HEK293 (cell line): Measurements from ENCODE around the gene UBE2D3.
A peak's percentile ranks its signal among the peaks of the same experiment; 100 is the strongest.

Source experiments
- CTCF ChIA-PET: fragments of 350-600 bp; formaldehyde crosslinking; extraction: SDS; loops from one replicate; lab custom pipeline; 2021; ENCODE audit warnings: antibody characterized with exemption; lab: Yijun Ruan, JAX
- POLR2A ChIA-PET: fragments of 300-600 bp; formaldehyde crosslinking; extraction: SDS; loops from one replicate; lab custom pipeline; 2020; ENCODE audit warnings: antibody characterized with exemption, inconsistent platforms; lab: Yijun Ruan, JAX
- H3K27ac ChIP-seq: fragments of 200-500 bp; sonication (Bioruptor generic); 2 replicates; pipeline ENCODE4 v1.5.1; 2014; ENCODE audit warnings: low read depth, low read length, control low read depth, inconsistent platforms; ENCODE audit errors: extremely low read depth
- H3K36me3 ChIP-seq, 2 experiments: fragments of 200-500 bp in 1 of 2; sonication (Bioruptor generic) in 1 of 2; 1 replicate in 1 of 2; 2 replicates in 1 of 2; pipeline ENCODE4 v1.5.1; 2014 to 2017; ENCODE audit warnings: inconsistent platforms in 2 of 2, low read length in 2 of 2; ENCODE audit not compliant: control insufficient read depth in 2 of 2, insufficient read depth in 1 of 2
- H3K4me1 ChIP-seq: fragments of 200-500 bp; sonication (Bioruptor generic); 2 replicates; pipeline ENCODE4 v1.5.1; 2014; ENCODE audit warnings: mild to moderate bottlenecking, low read length, inconsistent platforms; ENCODE audit not compliant: control insufficient read depth, insufficient read depth
- H3K4me3 ChIP-seq: 2 replicates; pipeline ENCODE4 v1.5.1; 2011; ENCODE audit warnings: low read depth, mild to moderate bottlenecking, control low read depth, low read length, moderate library complexity
- H3K9me3 ChIP-seq: fragments of 200-500 bp; sonication (Bioruptor generic); 2 replicates; pipeline ENCODE4 v1.5.1; 2014; ENCODE audit warnings: low read depth, low read length, inconsistent platforms; ENCODE audit not compliant: control insufficient read depth, insufficient read depth
- EGR2 ChIP-seq: fragments of 450-650 bp; formaldehyde crosslinking; IDR thresholded peaks from 2 replicates; pipeline ENCODE4 v1.5.1; 2016; ENCODE audit warnings: low read depth, missing biosample characterization, missing genetic modification characterization
- GLI4 ChIP-seq: fragments of 450-650 bp; formaldehyde crosslinking; IDR thresholded peaks from 2 replicates; pipeline ENCODE4 v1.5.1; 2016; ENCODE audit warnings: missing biosample characterization, missing genetic modification characterization
- KLF7 ChIP-seq: fragments of 450-650 bp; formaldehyde crosslinking; IDR thresholded peaks from 2 replicates; pipeline ENCODE4 v1.5.1; 2016; ENCODE audit warnings: missing biosample characterization, missing genetic modification characterization, borderline replicate concordance
- PRDM1 ChIP-seq: fragments of 450-650 bp; formaldehyde crosslinking; IDR thresholded peaks from 2 replicates; pipeline ENCODE4; 2016; ENCODE audit warnings: missing biosample characterization, missing genetic modification characterization
- SP3 ChIP-seq: fragments of 450-650 bp; formaldehyde crosslinking; IDR thresholded peaks from 2 replicates; pipeline ENCODE4 v1.5.1; 2016; ENCODE audit warnings: missing biosample characterization, missing genetic modification characterization
- YY2 ChIP-seq: fragments of 450-650 bp; formaldehyde crosslinking; IDR thresholded peaks from 2 replicates; pipeline ENCODE4 v1.5.1; 2016; ENCODE audit warnings: missing biosample characterization, missing genetic modification characterization
- ZBTB17 ChIP-seq: fragments of 450-650 bp; formaldehyde crosslinking; IDR thresholded peaks from 2 replicates; pipeline ENCODE4 v1.5.1; 2016; ENCODE audit warnings: missing biosample characterization, missing genetic modification characterization
- ZIC2 ChIP-seq: fragments of 450-650 bp; formaldehyde crosslinking; IDR thresholded peaks from 2 replicates; pipeline ENCODE4 v1.5.1; 2016; ENCODE audit warnings: missing biosample characterization, missing genetic modification characterization
- ZNF175 ChIP-seq: fragments of 450-650 bp; formaldehyde crosslinking; IDR thresholded peaks from 2 replicates; pipeline ENCODE4 v1.5.1; 2016; ENCODE audit warnings: missing biosample characterization, missing genetic modification characterization
- ZNF239 ChIP-seq: fragments of 450-650 bp; formaldehyde crosslinking; IDR thresholded peaks from 2 replicates; pipeline ENCODE4 v1.5.1; 2016; ENCODE audit warnings: missing biosample characterization, missing genetic modification characterization
- ZNF335 ChIP-seq: fragments of 450-650 bp; formaldehyde crosslinking; conservative IDR thresholded peaks from 2 replicates; pipeline ENCODE4 v1.5.1; 2016; ENCODE audit warnings: missing biosample characterization, missing genetic modification characterization
- ZNF341 ChIP-seq: fragments of 450-650 bp; formaldehyde crosslinking; IDR thresholded peaks from 2 replicates; pipeline ENCODE4; 2016; ENCODE audit warnings: low read depth, missing biosample characterization, missing genetic modification characterization
- ZNF354C ChIP-seq: fragments of 450-650 bp; formaldehyde crosslinking; IDR thresholded peaks from 2 replicates; pipeline ENCODE4 v1.5.1; 2016; ENCODE audit warnings: missing biosample characterization, missing genetic modification characterization, low read depth, borderline replicate concordance
- ZNF366 ChIP-seq: fragments of 450-650 bp; formaldehyde crosslinking; conservative IDR thresholded peaks from 2 replicates; pipeline ENCODE4 v1.5.1; 2016; ENCODE audit warnings: missing biosample characterization, missing genetic modification characterization
- ZNF555 ChIP-seq: fragments of 450-650 bp; formaldehyde crosslinking; conservative IDR thresholded peaks from 2 replicates; pipeline ENCODE4 v1.5.1; 2017; ENCODE audit warnings: missing biosample characterization, mild to moderate bottlenecking, missing genetic modification characterization, inconsistent platforms
- ZNF558 ChIP-seq: fragments of 450-650 bp; formaldehyde crosslinking; IDR thresholded peaks from 2 replicates; pipeline ENCODE4 v1.5.1; 2016; ENCODE audit warnings: missing biosample characterization, missing genetic modification characterization
- ZNF561 ChIP-seq: fragments of 450-650 bp; IDR thresholded peaks from 2 replicates; pipeline ENCODE4 v1.5.1; 2018; ENCODE audit warnings: missing biosample characterization, missing genetic modification characterization, borderline replicate concordance
- ZNF596 ChIP-seq: fragments of 450-650 bp; IDR thresholded peaks from 2 replicates; pipeline ENCODE4 v1.5.0; 2018; ENCODE audit warnings: missing biosample characterization, mild to moderate bottlenecking, missing genetic modification characterization, moderate library complexity
- ZNF624 ChIP-seq: fragments of 450-650 bp; formaldehyde crosslinking; IDR thresholded peaks from 2 replicates; pipeline ENCODE4 v1.5.1; 2017; ENCODE audit warnings: missing biosample characterization, missing genetic modification characterization
- ZNF629 ChIP-seq: fragments of 450-650 bp; formaldehyde crosslinking; IDR thresholded peaks from 2 replicates; pipeline ENCODE4 v1.5.1; 2017; ENCODE audit warnings: missing biosample characterization, missing genetic modification characterization
- ZNF658 ChIP-seq: fragments of 450-650 bp; formaldehyde crosslinking; IDR thresholded peaks from 2 replicates; pipeline ENCODE4; 2016; ENCODE audit warnings: missing biosample characterization, missing genetic modification characterization
- ZNF664 ChIP-seq: fragments of 450-650 bp; formaldehyde crosslinking; IDR thresholded peaks from 2 replicates; pipeline ENCODE4 v1.5.1; 2016; ENCODE audit warnings: missing biosample characterization, missing genetic modification characterization
- TF ChIP-seq, protein P1 (sequence below): fragments of 450-650 bp; formaldehyde crosslinking; IDR thresholded peaks from 2 replicates; pipeline ENCODE4 v1.5.1; 2016; ENCODE audit warnings: missing biosample characterization, missing genetic modification characterization
- TF ChIP-seq, protein P2 (sequence below): fragments of 450-650 bp; formaldehyde crosslinking; IDR thresholded peaks from 2 replicates; pipeline ENCODE4; 2016; ENCODE audit warnings: missing biosample characterization, missing genetic modification characterization
- TF ChIP-seq, protein P3 (sequence below): fragments of 450-650 bp; formaldehyde crosslinking; IDR thresholded peaks from 2 replicates; pipeline ENCODE4 v1.5.1; 2016; ENCODE audit warnings: missing biosample characterization, missing genetic modification characterization
- TF ChIP-seq, protein P4 (sequence below): fragments of 450-650 bp; formaldehyde crosslinking; IDR thresholded peaks from 2 replicates; pipeline ENCODE4 v1.5.1; 2016; ENCODE audit warnings: missing biosample characterization, missing genetic modification characterization

UBE2D3 gene

DNA sequence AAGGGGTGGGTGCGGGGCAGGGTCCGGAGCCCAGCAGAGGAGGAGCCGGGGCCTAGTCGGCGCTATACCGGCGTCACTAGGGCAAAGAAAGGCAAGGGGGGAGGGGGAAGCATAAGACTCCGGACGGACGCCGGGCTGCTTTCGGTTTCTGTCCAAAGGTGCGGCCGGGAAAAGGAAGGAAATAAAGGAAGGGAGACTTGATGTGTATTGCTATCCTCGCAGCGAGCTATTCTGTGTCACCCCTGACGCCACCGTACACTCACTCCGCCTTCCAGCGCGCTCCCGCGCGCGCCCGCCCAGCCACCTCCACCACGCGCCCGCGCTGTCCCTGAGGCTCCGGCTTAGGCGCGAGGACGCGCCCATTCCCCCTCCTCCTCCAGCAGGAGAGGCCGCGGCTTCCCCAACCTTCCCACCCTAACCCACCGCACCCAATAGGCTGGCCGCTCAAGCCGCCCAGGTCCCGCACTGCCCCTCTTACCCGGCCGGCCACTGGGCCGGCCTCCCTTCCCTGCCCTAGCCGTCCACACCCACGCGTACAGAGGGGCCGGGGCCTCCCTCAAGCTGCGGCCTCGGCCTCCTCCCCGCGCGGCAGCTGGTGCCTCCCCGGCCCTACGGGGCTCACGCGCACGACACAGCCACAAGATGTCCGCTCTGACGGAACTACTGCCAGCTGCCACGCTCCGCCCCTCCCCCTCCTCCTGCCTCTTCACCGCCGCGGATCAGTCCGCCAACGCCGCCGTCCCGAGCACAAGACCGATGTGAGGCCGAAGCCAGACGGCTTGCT, at the start of gene UBE2D3 (continued):
- peak; percentile 58; the same call in 1 of the 2 replicates for TF ChIP-seq ZNF239 (tag by site-specific recombination)
- TF ChIP-seq ZNF558 (tag by site-specific recombination) = peak; percentile 45; the same call in 1 of the 2 replicates
- TF ChIP-seq ZNF555 (tag by site-specific recombination) = no peak
- no peak for TF ChIP-seq ZNF624 (tag by site-specific recombination)
- TF ChIP-seq ZNF629 (tag by site-specific recombination) = no peak; the same call in 1 of the 2 replicates

DNA sequence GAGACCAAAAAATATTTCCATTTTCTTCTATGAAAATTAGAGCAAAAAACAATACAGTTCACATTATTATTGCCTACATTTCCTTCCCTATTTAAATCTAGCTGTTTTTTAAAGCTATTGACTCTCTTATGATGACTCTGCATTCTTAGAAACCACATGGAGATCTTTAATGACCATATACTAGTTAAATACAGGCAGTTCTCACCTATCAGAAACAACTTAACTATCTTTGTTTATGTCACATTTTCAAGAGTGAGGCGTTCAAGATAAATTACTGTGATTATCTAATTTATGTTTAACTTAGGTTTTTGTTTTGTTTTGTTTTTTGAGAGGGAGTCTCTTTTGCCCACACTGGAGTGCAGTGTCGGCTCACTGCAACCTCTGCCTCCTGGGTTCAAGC, 44.4 kb upstream of the UBE2D3 start:
- Histone ChIP-seq H3K36me3 (peaks cover 0 to 35% of the 10 kb centered on the region in 2 experiments; a peak in 2 of 3 replicates), H3K4me1 (no peaks in the 10 kb centered on the region)
- CTCF ChIA-PET = no interaction called here

DNA sequence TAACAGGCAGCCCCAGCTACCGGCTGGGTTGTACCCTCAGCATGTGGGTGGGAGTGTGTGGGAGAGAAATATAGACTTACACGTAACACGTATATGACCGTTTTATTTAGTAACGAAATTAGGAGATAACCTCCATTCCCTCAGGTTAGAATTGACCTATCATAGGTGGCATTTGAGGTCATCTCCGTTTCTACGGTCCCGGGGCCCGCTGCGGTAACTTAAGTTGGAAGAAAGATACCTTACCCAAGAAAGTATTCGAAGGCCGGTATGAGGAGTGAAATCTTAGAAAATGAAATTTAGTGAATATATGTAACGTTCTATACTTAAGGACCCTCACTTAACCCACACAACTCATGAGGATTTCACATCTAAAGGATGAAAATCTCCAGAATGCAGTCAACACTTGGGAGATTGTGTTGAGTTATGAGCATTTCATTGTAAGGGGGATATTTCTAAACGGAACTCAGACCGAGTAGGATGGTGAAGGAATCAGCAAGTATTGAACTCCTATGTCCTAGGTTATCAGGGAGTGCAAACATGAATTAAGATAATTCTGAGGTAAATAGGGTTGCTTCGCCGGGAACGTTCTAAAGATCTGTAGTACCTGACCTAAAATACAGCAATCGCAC, 42.3 kb upstream of the UBE2D3 start:
- H3K36me3 ChIP-seq = peaks cover 0 to 15% of the 10 kb centered on the region in 2 experiments; a peak in 2 of 3 replicates
- peak overlapping the region; percentile 84 for H3K27ac ChIP-seq
- CTCF ChIA-PET = no interaction called here
- TF ChIP-seq ZBTB17 (tag by site-specific recombination) = no peak
- TF ChIP-seq EGR2 = peak; percentile 47; the same call in 1 of the 2 replicates
- TF ChIP-seq SP3 (tag by site-specific recombination) = no peak
- TF ChIP-seq KLF7 (tag by site-specific recombination) = no peak
- TF ChIP-seq ZIC2 (tag by site-specific recombination) = no peak
- TF ChIP-seq PRDM1 = peak; percentile 52
- TF ChIP-seq ZNF658 = no peak
- TF ChIP-seq, protein P1, sequence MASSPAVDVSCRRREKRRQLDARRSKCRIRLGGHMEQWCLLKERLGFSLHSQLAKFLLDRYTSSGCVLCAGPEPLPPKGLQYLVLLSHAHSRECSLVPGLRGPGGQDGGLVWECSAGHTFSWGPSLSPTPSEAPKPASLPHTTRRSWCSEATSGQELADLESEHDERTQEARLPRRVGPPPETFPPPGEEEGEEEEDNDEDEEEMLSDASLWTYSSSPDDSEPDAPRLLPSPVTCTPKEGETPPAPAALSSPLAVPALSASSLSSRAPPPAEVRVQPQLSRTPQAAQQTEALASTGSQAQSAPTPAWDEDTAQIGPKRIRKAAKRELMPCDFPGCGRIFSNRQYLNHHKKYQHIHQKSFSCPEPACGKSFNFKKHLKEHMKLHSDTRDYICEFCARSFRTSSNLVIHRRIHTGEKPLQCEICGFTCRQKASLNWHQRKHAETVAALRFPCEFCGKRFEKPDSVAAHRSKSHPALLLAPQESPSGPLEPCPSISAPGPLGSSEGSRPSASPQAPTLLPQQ = no peak; the same call in 1 of the 2 replicates
- TF ChIP-seq, protein P2, sequence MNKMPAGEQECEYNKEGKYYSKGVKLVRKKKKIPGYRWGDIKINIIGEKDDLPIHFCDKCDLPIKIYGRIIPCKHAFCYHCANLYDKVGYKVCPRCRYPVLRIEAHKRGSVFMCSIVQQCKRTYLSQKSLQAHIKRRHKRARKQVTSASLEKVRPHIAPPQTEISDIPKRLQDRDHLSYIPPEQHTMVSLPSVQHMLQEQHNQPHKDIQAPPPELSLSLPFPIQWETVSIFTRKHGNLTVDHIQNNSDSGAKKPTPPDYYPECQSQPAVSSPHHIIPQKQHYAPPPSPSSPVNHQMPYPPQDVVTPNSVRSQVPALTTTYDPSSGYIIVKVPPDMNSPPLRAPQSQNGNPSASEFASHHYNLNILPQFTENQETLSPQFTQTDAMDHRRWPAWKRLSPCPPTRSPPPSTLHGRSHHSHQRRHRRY (tag by site-specific recombination) = no peak
- TF ChIP-seq GLI4 (tag by site-specific recombination) = no peak
- TF ChIP-seq ZNF664 (tag by site-specific recombination) = no peak
- TF ChIP-seq, protein P3, sequence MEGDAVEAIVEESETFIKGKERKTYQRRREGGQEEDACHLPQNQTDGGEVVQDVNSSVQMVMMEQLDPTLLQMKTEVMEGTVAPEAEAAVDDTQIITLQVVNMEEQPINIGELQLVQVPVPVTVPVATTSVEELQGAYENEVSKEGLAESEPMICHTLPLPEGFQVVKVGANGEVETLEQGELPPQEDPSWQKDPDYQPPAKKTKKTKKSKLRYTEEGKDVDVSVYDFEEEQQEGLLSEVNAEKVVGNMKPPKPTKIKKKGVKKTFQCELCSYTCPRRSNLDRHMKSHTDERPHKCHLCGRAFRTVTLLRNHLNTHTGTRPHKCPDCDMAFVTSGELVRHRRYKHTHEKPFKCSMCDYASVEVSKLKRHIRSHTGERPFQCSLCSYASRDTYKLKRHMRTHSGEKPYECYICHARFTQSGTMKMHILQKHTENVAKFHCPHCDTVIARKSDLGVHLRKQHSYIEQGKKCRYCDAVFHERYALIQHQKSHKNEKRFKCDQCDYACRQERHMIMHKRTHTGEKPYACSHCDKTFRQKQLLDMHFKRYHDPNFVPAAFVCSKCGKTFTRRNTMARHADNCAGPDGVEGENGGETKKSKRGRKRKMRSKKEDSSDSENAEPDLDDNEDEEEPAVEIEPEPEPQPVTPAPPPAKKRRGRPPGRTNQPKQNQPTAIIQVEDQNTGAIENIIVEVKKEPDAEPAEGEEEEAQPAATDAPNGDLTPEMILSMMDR (tag by site-specific recombination) = no peak
- no peak for TF ChIP-seq ZNF341 (tag by site-specific recombination)
- peak; percentile 11; the same call in 1 of the 2 replicates for TF ChIP-seq ZNF335 (tag by site-specific recombination)
- no peak for TF ChIP-seq ZNF354C (tag by site-specific recombination)
- no peak for TF ChIP-seq ZNF629 (tag by site-specific recombination)
- no peak for TF ChIP-seq ZNF366 (tag by site-specific recombination)
- no peak for TF ChIP-seq YY2 (tag by site-specific recombination)
- H3K4me1 ChIP-seq = no peaks in the 10 kb centered on the region
- peak overlapping the region; percentile 79 for H3K4me3 ChIP-seq
- no peaks in the 10 kb centered on the region for H3K9me3 ChIP-seq
- POLR2A ChIA-PET = interaction anchor here (0.6 to 2.4 kb wide), 6 partner anchors 13 to 249 kb away, joined by 3 to 61 read pairs (median 6); partner anchors contain the start of genes MANBA and UBE2D3

More for the DNA sequence above, 44.4 kb upstream of the UBE2D3 start:
- POLR2A ChIA-PET = no interaction called here
- TF ChIP-seq ZNF561 (tag by site-specific recombination) (no peak), ZNF175 (tag by site-specific recombination) (no peak), ZNF596 (tag by site-specific recombination) (no peak)
- TF ChIP-seq, protein P4, sequence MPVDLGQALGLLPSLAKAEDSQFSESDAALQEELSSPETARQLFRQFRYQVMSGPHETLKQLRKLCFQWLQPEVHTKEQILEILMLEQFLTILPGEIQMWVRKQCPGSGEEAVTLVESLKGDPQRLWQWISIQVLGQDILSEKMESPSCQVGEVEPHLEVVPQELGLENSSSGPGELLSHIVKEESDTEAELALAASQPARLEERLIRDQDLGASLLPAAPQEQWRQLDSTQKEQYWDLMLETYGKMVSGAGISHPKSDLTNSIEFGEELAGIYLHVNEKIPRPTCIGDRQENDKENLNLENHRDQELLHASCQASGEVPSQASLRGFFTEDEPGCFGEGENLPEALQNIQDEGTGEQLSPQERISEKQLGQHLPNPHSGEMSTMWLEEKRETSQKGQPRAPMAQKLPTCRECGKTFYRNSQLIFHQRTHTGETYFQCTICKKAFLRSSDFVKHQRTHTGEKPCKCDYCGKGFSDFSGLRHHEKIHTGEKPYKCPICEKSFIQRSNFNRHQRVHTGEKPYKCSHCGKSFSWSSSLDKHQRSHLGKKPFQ (tag by site-specific recombination) = peak; percentile 43; the same call in 1 of the 2 replicates
- Histone ChIP-seq H3K27ac (no peak overlapping the region), H3K4me3 (no peak overlapping the region), H3K9me3 (no peaks in the 10 kb centered on the region)
